Esophagus muscularis mucosa (tissue), 3 donors: ENCODE results near the gene KCNK17.

Source experiments
- POLR2A ChIP-seq: fragments of 450-650 bp; IDR thresholded peaks from one replicate; pipeline ENCODE4 v1.6.1; 2017; ENCODE audit warnings: antibody characterized with exemption, moderate library complexity, mild to moderate bottlenecking, low read depth
- TF ChIP-seq, protein P1 (sequence below), 3 experiments: fragments of 200-600 bp in 2 of 3; fragments of 450-650 bp in 1 of 3; sonication (generic) in 2 of 3; IDR thresholded peaks; one replicate each; pipeline ENCODE4 v1.5.1; 2017 to 2019; ENCODE audit warnings: antibody characterized with exemption in 3 of 3, mild to moderate bottlenecking in 2 of 3, moderate library complexity in 1 of 3

GRCh38 chr6:39344821-39345280, 30.6 kb upstream of the KCNK17 start:
- TF ChIP-seq POLR2A, result no peak
- TF ChIP-seq, protein P1, sequence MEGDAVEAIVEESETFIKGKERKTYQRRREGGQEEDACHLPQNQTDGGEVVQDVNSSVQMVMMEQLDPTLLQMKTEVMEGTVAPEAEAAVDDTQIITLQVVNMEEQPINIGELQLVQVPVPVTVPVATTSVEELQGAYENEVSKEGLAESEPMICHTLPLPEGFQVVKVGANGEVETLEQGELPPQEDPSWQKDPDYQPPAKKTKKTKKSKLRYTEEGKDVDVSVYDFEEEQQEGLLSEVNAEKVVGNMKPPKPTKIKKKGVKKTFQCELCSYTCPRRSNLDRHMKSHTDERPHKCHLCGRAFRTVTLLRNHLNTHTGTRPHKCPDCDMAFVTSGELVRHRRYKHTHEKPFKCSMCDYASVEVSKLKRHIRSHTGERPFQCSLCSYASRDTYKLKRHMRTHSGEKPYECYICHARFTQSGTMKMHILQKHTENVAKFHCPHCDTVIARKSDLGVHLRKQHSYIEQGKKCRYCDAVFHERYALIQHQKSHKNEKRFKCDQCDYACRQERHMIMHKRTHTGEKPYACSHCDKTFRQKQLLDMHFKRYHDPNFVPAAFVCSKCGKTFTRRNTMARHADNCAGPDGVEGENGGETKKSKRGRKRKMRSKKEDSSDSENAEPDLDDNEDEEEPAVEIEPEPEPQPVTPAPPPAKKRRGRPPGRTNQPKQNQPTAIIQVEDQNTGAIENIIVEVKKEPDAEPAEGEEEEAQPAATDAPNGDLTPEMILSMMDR (IDR thresholded peaks at IDR 0.05), result no peak
